ENCODE results near the gene PARD3. TPM values are rescaled to one million over a fixed set of nuclear protein-coding genes. Genes with fewer than 3 reads are reported as not detected.

The PARD3 gene
- total RNA-seq, 4 donors from 2014 or later, result 39.2 to 124 (median 48.0) TPM

- TF ChIP-seq, protein P1, sequence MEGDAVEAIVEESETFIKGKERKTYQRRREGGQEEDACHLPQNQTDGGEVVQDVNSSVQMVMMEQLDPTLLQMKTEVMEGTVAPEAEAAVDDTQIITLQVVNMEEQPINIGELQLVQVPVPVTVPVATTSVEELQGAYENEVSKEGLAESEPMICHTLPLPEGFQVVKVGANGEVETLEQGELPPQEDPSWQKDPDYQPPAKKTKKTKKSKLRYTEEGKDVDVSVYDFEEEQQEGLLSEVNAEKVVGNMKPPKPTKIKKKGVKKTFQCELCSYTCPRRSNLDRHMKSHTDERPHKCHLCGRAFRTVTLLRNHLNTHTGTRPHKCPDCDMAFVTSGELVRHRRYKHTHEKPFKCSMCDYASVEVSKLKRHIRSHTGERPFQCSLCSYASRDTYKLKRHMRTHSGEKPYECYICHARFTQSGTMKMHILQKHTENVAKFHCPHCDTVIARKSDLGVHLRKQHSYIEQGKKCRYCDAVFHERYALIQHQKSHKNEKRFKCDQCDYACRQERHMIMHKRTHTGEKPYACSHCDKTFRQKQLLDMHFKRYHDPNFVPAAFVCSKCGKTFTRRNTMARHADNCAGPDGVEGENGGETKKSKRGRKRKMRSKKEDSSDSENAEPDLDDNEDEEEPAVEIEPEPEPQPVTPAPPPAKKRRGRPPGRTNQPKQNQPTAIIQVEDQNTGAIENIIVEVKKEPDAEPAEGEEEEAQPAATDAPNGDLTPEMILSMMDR (IDR thresholded peaks at IDR 0.05), result no peak
- TF ChIP-seq POLR2A (IDR thresholded peaks at IDR 0.05), result no peak
- Histone ChIP-seq H3K4me3 (no peak overlapping the region), H3K9me3 (no peaks in the 10 kb centered on the region), H3K36me3 (no peaks in the 10 kb centered on the region), H3K4me1 (no peaks in the 10 kb centered on the region), H3K27me3 (no peaks in the 10 kb centered on the region), H3K27ac (no peak overlapping the region)
- DNase-seq, result no peak
These were observed 446.0 kb downstream of the PARD3 start for GRCh38 chr10:34369120-34369519.

DNA sequence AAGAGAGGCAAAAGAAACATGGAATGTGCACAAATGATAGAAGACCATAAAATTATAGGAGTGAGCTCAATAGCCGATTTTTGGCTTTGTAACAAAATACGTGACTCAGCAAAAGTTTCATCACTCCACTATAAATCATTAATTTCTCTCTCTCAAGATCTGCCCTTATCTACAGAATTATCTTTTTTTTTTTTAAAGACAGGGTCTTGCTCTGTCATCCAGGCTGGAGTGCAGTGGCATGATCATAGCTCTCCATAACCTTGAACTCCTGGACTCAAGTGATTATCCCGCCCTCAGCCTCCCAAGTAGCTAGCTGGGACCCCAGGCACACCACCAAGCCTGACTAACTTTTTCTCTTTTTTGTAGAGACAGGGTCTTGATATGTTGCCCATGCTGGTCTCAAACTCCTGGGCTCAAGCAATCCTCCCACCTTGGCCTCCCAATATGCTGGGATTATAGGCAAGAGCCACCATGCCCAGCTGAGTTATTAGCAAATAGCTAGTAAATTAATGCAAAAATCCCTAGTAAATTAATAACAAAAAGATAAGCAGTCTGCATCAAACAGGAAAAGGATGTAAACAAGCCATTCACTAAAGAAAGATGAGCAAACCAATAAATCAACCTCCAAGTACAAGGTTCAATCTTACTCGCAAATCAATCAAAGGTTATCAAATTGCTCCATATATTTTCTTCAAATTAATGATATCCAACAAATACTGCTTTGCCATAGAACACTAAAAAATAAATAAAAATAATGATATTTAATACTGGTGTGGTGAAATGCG lies 450.7 kb downstream of the PARD3 start:
- H3K27ac ChIP-seq, result no peak overlapping the region
- no peaks in the 10 kb centered on the region for H3K4me1 ChIP-seq
- peaks cover 0 to 3% (median 0%) of the 10 kb centered on the region in 3 donors for H3K36me3 ChIP-seq
- no peaks in the 10 kb centered on the region for H3K27me3 ChIP-seq
- TF ChIP-seq, protein P1 (IDR thresholded peaks at IDR 0.05), result no peak
- TF ChIP-seq POLR2A (IDR thresholded peaks at IDR 0.05), result no peak
- no peak for DNase-seq
- H3K9me3 ChIP-seq, result no peaks in the 10 kb centered on the region
- no peak overlapping the region for H3K4me3 ChIP-seq

GRCh38 chr10:34360984-34361383 lies 454.1 kb downstream of the PARD3 start:
- no peaks in the 10 kb centered on the region for H3K27me3 ChIP-seq
- no peak for DNase-seq
- TF ChIP-seq, protein P1 (IDR thresholded peaks at IDR 0.05), result no peak
- no peak for TF ChIP-seq POLR2A (IDR thresholded peaks at IDR 0.05)
- no peak overlapping the region for H3K4me3 ChIP-seq
- no peaks in the 10 kb centered on the region for H3K4me1 ChIP-seq
- H3K9me3 ChIP-seq, result no peaks in the 10 kb centered on the region
- H3K36me3 ChIP-seq, result peaks cover 0 to 16% (median 0%) of the 10 kb centered on the region in 3 donors
- H3K27ac ChIP-seq, result no peak overlapping the region

- no peak overlapping the region for H3K27ac ChIP-seq
- no peaks in the 10 kb centered on the region for H3K27me3 ChIP-seq
- H3K36me3 ChIP-seq, result peaks cover 0 to 22% (median 0%) of the 10 kb centered on the region in 3 donors
- TF ChIP-seq POLR2A (IDR thresholded peaks at IDR 0.05), result no peak
- TF ChIP-seq, protein P1 (IDR thresholded peaks at IDR 0.05), result no peak
- no peaks in the 10 kb centered on the region for H3K4me1 ChIP-seq
- no peaks in the 10 kb centered on the region for H3K9me3 ChIP-seq
- no peak for DNase-seq
- H3K4me3 ChIP-seq, result no peak overlapping the region
These were observed 455.7 kb downstream of the PARD3 start for GRCh38 chr10:34359435-34359813.

GRCh38 chr10:34358729-34359434 lies 456.2 kb downstream of the PARD3 start:
- no peak for DNase-seq
- Histone ChIP-seq H3K9me3 (no peaks in the 10 kb centered on the region), H3K4me3 (no peak overlapping the region), H3K27me3 (no peaks in the 10 kb centered on the region), H3K36me3 (peaks cover 0 to 22% (median 0%) of the 10 kb centered on the region in 3 donors), H3K27ac (no peak overlapping the region), H3K4me1 (no peaks in the 10 kb centered on the region)
- TF ChIP-seq POLR2A (IDR thresholded peaks at IDR 0.05), result no peak
- TF ChIP-seq, protein P1 (IDR thresholded peaks at IDR 0.05), result no peak

All from Peyer's patch (tissue), 4 donors.